NCI-H69 (cell line): Measurements from ENCODE around the gene M1AP.

ENCODE experiments used
- DNase-seq: peaks from one replicate; lab custom pipeline; 2025; lab: John Stamatoyannopoulos, UW

The M1AP gene

DNA sequence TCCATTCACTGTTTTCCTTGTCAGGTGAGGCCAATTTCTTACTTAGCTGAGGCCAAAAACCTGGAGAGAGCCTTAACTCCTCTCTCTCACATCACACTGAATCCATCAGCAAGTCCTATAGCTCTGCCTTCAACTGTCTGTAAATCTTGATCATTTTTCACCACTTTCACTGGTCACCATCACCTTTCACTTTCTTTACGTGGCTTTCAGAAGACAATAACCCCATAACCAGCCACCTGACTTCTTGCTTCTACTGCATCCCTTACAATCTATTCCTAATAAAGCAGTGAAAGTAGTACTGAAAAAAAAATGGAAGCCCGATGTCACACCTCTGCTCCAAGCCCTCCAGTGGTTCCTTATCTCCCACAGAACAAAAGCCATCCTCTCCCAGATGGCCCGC, 102.1 kb downstream of the M1AP start:
- no peak for DNase-seq

GRCh38 chr2:74544634-74545033, 103.5 kb downstream of the M1AP start:
- peak; percentile 12 for DNase-seq

DNA sequence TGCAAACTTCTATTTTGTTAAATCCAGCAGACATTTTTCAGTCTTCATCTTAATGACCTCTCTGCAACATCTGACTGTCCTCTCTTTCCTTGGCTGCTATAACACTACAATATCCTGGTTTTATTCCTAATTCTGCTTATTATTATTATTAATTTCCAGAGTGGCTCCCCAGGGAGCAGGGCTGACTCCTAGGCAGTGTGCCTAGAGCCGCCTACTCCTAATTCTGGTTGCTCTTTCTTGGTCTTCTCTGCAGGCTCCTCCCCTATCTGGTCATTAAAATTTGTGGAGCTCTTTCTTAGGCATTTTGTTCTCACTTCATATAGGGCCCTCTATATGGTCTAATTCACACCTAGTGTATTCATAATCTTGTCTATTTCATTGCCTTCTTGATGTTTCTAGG, 105.2 kb downstream of the M1AP start:
- no peak for DNase-seq

DNA sequence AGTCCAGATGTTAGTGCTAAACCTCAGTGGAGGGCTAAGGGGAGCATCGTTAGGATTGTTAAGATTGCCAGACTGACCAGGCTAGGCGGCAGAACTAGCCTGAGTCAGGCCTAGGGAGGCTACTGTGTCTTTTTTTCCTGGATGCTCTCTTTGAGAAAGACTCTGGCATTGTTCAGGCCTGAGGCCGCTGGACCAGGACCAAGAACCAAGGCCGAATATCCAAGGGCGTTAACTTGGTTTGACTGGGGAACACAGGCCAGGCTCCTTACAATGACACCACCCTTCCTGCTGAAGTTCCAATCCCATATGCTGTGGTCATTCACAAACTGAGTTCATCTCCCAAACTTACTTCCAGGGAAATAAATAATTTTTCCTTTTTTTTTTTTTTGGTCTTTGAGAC, 107.8 kb downstream of the M1AP start:
- DNase-seq = no peak

DNA sequence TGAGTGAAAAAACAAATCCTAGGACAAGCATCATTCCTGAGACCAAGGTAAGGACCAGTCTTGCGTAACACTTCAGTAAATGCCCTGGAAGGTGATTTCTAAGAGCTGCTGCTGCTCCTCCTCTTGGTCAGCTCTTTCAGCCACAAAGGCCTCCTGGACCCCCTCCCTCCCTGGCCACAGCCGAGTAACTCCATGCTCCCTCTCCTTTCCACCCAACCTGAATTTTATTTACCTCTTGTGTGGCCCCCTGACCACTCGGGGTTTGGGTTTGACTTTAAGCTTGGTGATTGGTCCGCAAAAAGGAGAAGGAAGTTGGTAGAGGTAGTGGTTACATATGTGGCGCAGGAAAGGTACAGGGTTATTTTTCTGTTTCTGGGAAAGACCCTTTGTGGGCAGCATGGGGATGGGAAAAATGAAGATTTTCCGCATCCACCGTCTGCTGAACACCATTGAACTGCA, 109.2 kb downstream of the M1AP start:
- DNase-seq = no peak

- no peak for DNase-seq
Measured at GRCh38 chr2:74537140-74537539, 111.0 kb downstream of the M1AP start.

GRCh38 chr2:74536166-74536950, 111.8 kb downstream of the M1AP start:
- no peak for DNase-seq

DNA sequence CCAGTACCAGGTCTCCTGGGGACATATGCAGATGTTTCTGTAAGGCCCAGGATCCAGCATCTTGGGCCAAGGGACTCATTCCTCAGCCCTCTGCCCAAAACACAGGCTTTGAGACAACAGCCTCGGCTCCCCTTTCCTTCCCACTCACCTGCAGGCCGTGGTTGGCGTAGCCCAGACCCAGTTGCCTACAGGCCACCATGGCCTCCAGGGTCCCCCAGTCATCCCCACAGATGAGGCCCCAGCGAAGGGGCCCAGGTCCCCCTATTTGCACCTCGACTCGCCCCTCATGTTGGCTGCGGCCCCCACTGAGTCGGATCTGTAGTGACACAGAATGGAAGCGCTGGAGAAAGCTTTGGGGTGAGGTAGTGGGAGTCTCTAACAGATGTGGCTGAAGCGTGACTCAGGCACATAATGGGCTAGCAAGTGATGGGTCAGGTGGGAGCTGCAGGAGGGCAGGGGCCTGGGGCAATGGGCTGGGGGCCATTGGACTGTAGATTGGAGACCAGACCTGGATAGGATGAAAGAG, 112.6 kb downstream of the M1AP start:
- no peak for DNase-seq

DNA sequence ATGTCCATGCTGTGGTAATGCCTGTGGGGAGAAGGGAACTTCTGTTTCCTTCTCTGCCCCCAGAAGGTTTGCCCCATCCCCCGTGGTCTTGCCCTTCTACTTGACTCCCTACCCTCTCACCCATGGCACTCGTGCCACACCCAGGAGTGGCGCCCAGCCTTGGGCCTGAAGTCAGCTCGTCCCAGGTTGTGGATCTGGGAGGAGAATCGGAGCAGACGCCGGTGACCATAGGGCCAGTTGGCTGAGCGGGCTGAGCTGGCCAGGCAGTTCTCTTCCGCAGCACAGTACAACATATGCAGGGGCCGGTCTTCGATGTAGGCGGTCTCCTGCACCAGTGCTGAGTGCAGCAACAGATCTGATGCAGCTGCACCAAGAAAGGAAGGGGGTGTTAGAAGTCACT, 113.7 kb downstream of the M1AP start:
- no peak for DNase-seq

DNA sequence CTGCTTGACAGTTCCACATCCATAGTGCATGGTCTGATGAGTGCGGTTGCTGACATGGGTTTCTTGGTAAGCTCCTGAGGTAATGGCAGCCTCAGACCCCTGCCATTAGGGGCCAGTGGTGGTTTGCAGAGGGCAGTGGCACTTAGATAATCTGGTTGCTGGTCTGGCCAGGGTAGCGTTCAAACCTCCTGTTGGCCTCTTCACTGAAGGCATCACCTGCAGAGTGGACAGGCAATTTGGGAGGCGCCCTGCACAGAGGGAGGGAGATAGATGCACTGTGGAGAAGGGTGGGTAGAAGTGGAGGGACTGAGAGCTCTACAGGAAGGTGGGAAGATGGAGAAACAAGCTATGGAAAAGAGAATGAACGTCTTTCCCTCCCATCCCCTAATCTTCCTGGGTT, 114.7 kb downstream of the M1AP start:
- no peak for DNase-seq

DNA sequence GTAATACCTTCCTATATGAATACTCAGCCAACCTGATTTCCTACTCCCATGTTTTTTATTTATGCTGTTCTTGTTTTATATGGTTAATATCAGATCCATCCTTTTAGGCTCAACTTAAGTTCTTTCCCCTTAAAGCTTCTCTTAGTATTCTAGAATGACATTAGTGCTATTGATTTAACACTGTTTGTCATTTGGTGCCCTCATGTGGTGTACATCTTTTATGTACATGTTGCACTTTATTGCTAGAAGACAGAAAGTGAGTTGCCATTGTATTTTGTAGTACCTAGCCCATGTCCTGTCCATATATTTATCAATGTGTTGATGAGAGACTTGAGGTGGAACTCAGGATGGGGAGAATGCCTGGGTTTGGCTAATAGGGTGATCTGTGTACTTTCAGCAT, 115.9 kb downstream of the M1AP start:
- DNase-seq = peak; percentile 17

DNA sequence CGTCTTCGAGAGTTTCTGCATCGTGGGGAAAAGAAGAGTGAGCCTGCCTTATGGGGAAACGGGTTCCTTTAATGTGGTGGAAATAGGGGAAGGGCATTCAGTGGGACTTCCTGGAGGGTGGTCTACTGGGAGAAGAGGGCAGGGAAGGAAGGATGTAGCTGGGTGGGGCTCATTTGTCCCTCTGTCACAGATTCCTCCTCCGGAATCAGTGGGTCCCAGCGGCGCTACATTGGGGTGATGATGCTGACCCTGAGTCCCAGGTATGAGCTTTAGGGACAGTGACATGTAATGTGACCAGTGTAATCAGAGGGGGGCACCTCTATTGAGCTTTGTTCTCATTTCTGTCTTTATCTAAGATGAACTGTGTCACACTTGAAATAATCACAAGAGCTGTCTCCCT, 116.5 kb downstream of the M1AP start:
- DNase-seq = no peak

DNA sequence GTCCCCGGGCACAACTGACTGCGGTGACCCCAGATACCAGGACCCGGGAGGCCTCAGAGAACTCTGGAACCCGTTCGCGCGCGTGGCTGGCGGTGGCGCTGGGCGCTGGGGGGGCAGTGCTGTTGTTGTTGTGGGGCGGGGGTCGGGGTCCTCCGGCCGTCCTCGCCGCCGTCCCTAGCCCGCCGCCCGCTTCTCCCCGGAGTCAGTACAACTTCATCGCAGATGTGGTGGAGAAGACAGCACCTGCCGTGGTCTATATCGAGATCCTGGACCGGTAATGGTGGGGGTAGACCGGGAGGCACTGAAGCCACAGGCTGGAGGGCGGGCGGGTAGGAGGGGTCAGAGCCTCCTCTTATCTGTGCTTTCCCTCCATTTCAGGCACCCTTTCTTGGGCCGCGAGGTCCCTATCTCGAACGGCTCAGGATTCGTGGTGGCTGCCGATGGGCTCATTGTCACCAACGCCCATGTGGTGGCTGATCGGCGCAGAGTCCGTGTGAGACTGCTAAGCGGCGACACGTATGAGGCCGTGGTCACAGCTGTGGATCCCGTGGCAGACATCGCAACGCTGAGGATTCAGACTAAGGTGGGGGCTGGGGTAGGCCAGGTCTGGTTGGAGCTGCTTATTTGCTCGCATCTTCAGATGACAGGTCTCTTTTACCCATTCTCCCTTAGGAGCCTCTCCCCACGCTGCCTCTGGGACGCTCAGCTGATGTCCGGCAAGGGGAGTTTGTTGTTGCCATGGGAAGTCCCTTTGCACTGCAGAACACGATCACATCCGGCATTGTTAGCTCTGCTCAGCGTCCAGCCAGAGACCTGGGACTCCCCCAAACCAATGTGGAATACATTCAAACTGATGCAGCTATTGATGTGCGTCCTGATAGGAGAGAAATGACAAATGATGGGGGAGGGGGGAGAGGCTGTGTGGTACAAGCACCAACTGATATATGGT, 117.6 kb downstream of the M1AP start:
- peak; percentile 34 for DNase-seq

- peak; percentile 97 for DNase-seq
Measured at GRCh38 chr2:74529357-74530238, 118.5 kb downstream of the M1AP start, which contains the start of the genes AUP1 and HTRA2. Gene AUP1 (minus strand): TSS chr2:74529706. CDS start chr2:74529629, 77 bp downstream. Gene HTRA2 (plus strand): TSS chr2:74529933. CDS start chr2:74530007, 74 bp downstream.

DNA sequence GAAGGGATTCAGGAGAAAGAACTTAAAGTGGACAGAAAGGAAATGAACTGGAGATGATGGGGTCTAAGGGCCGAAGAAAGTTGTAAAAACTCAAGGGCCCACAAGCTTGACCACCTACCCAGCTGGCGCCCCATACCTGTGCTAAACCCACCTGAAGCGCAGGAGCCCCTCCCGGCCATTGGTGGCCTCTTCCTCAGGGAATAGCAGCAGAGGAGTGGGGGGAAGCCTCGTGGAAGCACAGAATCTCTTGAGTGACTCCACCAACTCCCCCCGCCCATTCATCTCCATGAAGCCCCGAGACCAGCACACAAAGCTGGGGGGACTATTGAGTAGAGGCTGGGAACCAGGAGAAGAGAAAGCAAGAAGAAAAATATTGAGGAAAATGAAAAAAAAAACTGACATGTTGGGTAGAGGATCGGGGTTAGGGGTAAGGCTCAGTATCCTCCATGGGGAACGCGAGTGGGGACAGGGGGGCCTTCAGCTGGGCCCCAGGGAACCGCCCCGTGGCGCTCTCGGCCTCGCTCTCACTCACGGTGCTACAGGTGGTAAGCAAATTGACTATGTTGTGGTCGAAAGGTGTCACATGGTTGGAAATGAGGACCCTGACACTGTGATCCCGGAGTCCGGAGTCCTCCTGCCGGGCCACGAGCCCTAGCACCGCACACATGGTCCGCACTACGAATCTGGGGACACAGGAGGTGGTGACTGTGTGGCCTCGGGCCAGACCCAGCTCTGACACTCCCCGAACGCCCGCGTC, 119.4 kb downstream of the M1AP start:
- DNase-seq = no peak

DNA sequence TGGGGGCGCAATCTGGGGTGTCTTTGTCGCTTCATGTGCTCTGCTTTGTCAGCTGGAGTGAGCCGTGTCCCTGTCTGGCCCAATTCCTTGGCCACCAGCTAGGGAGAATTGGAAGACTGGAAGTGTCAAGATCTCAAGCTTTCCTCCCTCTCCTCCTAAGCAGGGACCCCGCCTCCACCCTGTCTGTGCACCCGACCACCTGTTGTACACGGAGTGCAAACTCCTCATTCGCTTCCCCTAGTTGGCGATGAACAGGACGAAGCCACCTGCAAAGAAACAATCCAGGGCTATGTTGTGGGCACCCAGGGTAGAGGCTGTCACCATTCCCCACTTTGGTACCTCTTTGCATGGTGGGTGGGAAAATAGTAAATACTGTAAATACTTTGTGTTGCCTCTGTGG, 120.4 kb downstream of the M1AP start:
- DNase-seq = no peak

DNA sequence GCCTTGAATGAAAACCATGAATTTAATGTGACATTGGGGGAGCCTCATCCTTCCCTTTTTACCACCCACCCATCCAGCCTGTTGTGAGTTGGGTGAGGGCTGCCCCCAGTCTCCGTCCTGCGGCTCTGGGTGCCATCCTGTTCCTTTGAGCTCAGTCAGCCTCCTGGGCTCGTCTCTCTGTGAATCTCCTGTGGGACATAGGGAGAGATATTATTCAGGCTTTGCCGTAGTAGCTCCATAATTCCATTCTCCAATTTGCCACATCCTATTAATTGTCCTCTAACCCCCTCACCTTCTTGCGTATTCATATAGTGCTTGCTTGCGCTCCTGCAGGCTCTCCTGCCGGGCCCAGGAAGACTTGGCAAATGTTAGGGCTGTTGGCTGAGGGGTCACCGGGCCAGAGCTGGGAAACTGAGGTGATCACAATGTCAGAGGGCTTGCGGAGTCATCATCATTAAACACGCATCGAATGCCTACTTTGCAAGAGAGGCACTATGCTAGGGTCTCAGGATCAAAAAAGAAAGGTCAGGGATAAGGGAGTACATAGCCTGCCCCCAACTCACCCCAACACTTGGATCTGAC, 121.4 kb downstream of the M1AP start:
- no peak for DNase-seq

DNA sequence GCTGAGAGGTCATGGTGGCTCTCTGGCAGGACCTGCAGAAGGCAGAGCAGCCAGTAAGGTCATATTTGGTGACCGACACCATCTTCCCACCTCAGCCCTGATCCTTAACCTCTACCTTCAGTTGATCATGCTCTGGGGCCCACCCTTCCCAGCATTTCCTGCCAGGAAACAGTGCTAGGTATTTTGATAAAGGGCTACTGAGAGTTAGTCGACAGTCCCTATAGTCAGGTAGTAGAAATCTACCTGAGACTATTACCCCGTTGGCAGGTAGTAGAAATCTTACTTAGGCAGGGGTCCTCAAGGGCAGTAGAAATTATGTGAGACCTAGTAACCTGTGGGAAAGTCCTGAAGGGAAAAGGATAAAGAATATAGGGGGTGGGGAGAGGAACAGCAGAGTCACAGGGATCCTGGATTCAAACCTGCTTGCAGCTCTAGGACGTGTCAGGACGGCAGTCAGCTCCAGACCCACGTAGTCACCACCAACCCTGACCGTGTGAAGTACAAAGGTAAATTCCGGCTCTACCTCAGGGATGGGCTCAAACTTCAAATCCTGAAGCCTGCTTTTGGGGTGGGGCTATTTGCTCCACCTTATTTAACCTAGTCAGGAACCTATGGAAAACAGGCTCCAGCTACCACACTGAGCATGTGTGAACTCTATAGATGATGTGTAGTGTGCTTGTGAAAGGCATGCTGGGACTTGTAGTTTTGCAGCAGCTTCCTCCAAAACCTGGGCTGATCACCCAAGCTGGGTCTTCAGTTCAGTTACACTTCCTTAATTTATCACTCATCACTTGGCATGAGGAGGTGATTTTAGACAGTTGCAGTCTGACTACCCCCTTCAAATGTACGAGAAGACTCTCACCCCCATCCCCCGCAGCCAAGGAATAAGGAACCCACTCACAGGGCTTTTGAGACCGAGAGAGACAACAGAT, 122.1 kb downstream of the M1AP start, which contains the start of gene DQX1:
Gene DQX1 (minus strand): TSS at position 515 of the 932 bp plus-strand sequence. CDS start 502 bp downstream, at position 13.
- peak; percentile 7 for DNase-seq
